Right atrium auricular region (tissue), 2 donors: ENCODE data around the gene MTA1. TPM values are rescaled to one million over a fixed set of nuclear protein-coding genes. Genes with fewer than 3 reads are reported as not detected.

Experiments
- DNase-seq: peaks from one replicate; pipeline ENCODE4 v3.0.0-alpha.2; 2019; ENCODE audit warnings: low spot score
- H3K27ac ChIP-seq, 2 donors: fragments of 200-600 bp; sonication (generic); 1 replicate in 1 of 2; 2 replicates in 1 of 2; pipeline ENCODE4 v1.5.1; 2016 to 2019
- H3K27me3 ChIP-seq, 2 donors: fragments of 200-600 bp; sonication (generic); one replicate each; pipeline versions ENCODE4 v1.5.1 to v1.6.0; 2017 to 2019
- H3K36me3 ChIP-seq: fragments of 200-600 bp; sonication (generic); one replicate; pipeline ENCODE4 v1.5.1; 2016
- H3K4me1 ChIP-seq, 2 donors: fragments of 200-600 bp; sonication (generic); one replicate each; pipeline versions ENCODE4 v1.5.1 to v1.6.0; 2017 to 2019
- H3K4me3 ChIP-seq, 2 donors: fragments of 200-600 bp; sonication (generic); 1 replicate in 1 of 2; 2 replicates in 1 of 2; pipeline ENCODE4 v1.5.1; 2017 to 2019; ENCODE audit warnings: mild to moderate bottlenecking in 1 of 2, moderate library complexity in 1 of 2
- H3K9me3 ChIP-seq, 2 donors: fragments of 200-600 bp; sonication (generic); one replicate each; pipeline ENCODE4 v1.5.1; 2019
- CTCF ChIP-seq, 2 donors: fragments of 200-600 bp; sonication (generic); IDR thresholded peaks; one replicate each; pipeline ENCODE4 v1.5.1; 2019; ENCODE audit warnings: antibody characterized with exemption in 2 of 2
- total RNA-seq, 2 donors: library from RNA; depleted of rRNA; stranded (reverse); fragments of >200 nt; gene quantifications; one replicate each; pipeline ENCODE4 v1.1.0, GENCODE V29; 2016

The MTA1 gene
- total RNA-seq, 2 donors from 2014 or later = 51.9 to 61.7 TPM

DNA sequence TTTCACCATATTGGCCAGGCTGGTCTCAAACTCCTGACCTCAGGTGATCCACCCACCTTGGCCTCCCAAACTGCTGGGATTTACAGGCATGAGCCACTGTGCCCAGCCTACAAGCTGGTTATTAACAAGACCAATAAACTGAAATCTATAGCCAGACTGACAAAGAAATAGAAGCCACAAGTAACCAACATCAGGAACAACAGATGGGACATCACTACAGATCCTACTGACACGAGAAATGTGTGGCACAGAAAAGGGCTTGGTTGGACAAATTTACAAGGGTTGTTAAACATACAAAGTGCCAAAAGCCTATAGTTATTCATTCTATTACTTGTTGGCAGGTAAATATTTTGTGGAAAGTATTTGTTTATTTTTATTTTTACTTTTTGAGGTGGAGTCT, 11.6 kb downstream of the MTA1 start:
- Histone ChIP-seq H3K27me3 (no peaks in the 10 kb centered on the region), H3K9me3 (no peaks in the 10 kb centered on the region), H3K36me3 (no peaks in the 10 kb centered on the region), H3K4me1 (peaks cover 0 to 16% of the 10 kb centered on the region in 2 donors), H3K27ac (no peak overlapping the region), H3K4me3 (no peak overlapping the region)
- TF ChIP-seq CTCF (IDR thresholded peaks at IDR 0.05) = no peak
- DNase-seq = no peak

- Histone ChIP-seq H3K27ac (no peak overlapping the region), H3K9me3 (no peaks in the 10 kb centered on the region), H3K27me3 (no peaks in the 10 kb centered on the region), H3K36me3 (no peaks in the 10 kb centered on the region), H3K4me1 (peaks cover 0 to 16% of the 10 kb centered on the region in 2 donors), H3K4me3 (no peak overlapping the region)
- no peak for TF ChIP-seq CTCF (IDR thresholded peaks at IDR 0.05)
- DNase-seq = no peak
These were observed 13.0 kb downstream of the MTA1 start for GRCh38 chr14:105432657-105433056.

- no peaks in the 10 kb centered on the region for H3K36me3 ChIP-seq
- H3K27me3 ChIP-seq = no peaks in the 10 kb centered on the region
- no peak for DNase-seq
- no peak for TF ChIP-seq CTCF (IDR thresholded peaks at IDR 0.05)
- no peak overlapping the region for H3K4me3 ChIP-seq
- H3K4me1 ChIP-seq = peaks cover 0 to 16% of the 10 kb centered on the region in 2 donors
- no peak overlapping the region for H3K27ac ChIP-seq
- H3K9me3 ChIP-seq = no peaks in the 10 kb centered on the region
These were observed 13.6 kb downstream of the MTA1 start for GRCh38 chr14:105433161-105433605.

GRCh38 chr14:105436402-105436801, 16.8 kb downstream of the MTA1 start:
- no peaks in the 10 kb centered on the region for H3K27me3 ChIP-seq
- H3K4me3 ChIP-seq = no peak overlapping the region
- no peaks in the 10 kb centered on the region for H3K9me3 ChIP-seq
- no peak overlapping the region for H3K27ac ChIP-seq
- no peak for DNase-seq
- TF ChIP-seq CTCF (IDR thresholded peaks at IDR 0.05) = no peak
- H3K36me3 ChIP-seq = peaks cover 13% of the 10 kb centered on the region
- no peaks in the 10 kb centered on the region for H3K4me1 ChIP-seq

DNA sequence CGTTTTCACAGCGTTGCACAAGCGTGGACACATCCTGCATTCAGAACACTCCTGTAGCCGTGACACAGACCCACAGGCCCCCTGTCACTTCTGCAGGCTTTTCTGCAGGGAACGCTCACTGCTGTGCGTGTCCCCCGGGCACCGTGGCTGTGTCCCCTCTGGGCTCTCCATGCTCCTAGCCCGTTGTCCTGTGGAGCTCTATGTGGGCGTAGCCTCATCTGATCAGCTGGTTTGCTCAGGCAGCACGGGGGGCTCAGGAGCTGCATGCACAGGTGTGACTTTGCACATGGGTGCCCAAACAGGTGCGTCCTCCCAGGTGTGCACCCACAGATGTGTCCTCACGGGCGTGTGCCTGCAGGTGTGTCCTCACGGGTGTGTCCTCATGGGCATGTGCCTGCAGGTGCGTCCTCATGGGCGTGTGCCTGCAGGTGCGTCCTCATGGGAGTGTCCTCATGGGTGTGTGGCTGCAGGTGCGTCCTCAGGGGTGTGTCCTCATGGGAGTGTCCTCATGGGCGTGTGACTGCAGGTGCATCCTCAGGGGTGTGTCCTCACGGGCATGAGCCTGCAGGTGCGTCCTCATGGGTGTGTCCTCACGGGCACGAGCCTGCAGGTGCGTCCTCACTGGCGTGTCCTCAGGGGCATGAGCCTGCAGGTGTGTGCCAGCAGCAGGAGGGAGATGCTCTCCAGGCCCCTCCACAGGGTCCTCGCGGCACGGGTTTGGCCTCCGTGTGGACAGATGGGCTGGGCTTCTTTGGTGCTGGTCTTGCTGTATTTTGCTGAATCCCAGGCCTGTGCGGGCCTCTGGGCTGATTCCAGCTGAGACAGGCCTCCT, 17.5 kb downstream of the MTA1 start:
- no peak for DNase-seq
- Histone ChIP-seq H3K36me3 (peaks cover 14% of the 10 kb centered on the region), H3K27me3 (no peaks in the 10 kb centered on the region)

More for the DNA sequence above, 17.5 kb downstream of the MTA1 start:
- H3K9me3 ChIP-seq = no peaks in the 10 kb centered on the region
- H3K4me3 ChIP-seq = no peak overlapping the region
- TF ChIP-seq CTCF (IDR thresholded peaks at IDR 0.05) = no peak
- H3K27ac ChIP-seq = no peak overlapping the region
- no peaks in the 10 kb centered on the region for H3K4me1 ChIP-seq
